ENCODE data around the gene DECR2.

DECR2 gene

GRCh38 chr16:424033-424622, 22.4 kb downstream of the DECR2 start:
- Histone ChIP-seq H3K9me3 (ENCODE audit: insufficient read depth, low read depth, low read length) (peaks cover 2% of the 10 kb centered on the region), H2BK5ac (ENCODE audit: low read depth, low read length, poor library complexity) (no peak overlapping the region), H4K12ac (ENCODE audit: low read depth, low read length) (no peak overlapping the region), H3K27ac (ENCODE audit: low read depth, low read length) (no peak overlapping the region), H2AK5ac (ENCODE audit: low read length) (no peak overlapping the region), H3K79me1 (ENCODE audit: low read length) (peaks cover 5% of the 10 kb centered on the region), H2BK12ac (ENCODE audit: low read length) (no peak overlapping the region), H3K4me1 (ENCODE audit: control insufficient read depth in 1 of 2, insufficient read depth in 2 of 2, low read length in 2 of 2) (peaks cover 15 to 18% of the 10 kb centered on the region in 2 experiments), H3K79me2 (ENCODE audit: control insufficient read depth, insufficient read depth, low read length, poor library complexity) (peaks cover 10% of the 10 kb centered on the region), H4K91ac (ENCODE audit: low read depth, low read length) (no peak overlapping the region), H3K36me3 (ENCODE audit: control insufficient read depth in 1 of 2, insufficient read depth in 2 of 2, low read length in 2 of 2) (no peaks in the 10 kb centered on the region), H2BK120ac (ENCODE audit: insufficient read depth, low read length, poor library complexity) (no peak overlapping the region), H3K18ac (ENCODE audit: low read length) (no peak overlapping the region), H3K14ac (ENCODE audit: low read length) (no peak overlapping the region), H4K8ac (ENCODE audit: low read depth, low read length) (no peak overlapping the region), H2AFZ (ENCODE audit: insufficient read depth, low read length, poor library complexity) (no peak overlapping the region), H3K4me3 (ENCODE audit: low read depth, low read length) (no peak overlapping the region), H3K27me3 (ENCODE audit: insufficient read depth, low read length) (peaks cover 17% of the 10 kb centered on the region), H3K4ac (ENCODE audit: low read depth, low read length) (no peak overlapping the region), H3K23ac (ENCODE audit: low read length) (no peak overlapping the region), H3K9ac (ENCODE audit: low read length) (no peak overlapping the region), H3K4me2 (ENCODE audit: low read length) (no peak overlapping the region)
- DNase-seq = peak in 1 of 2 donors; percentile 18
- no CpG with 5 or more reads among the region's 20 CpGs for WGBS (ENCODE audit: extremely low coverage, insufficient coverage, insufficient read length)

- H3K9ac ChIP-seq (ENCODE audit: low read length) = peak overlapping the region; percentile 59
- peaks cover 10% of the 10 kb centered on the region for H3K79me2 ChIP-seq (ENCODE audit: control insufficient read depth, insufficient read depth, low read length, poor library complexity)
- peak overlapping the region; percentile 78 for H3K4me3 ChIP-seq (ENCODE audit: low read depth, low read length)
- peak overlapping the region; percentile 84 for H2AFZ ChIP-seq (ENCODE audit: insufficient read depth, low read length, poor library complexity)
- H3K23ac ChIP-seq (ENCODE audit: low read length) = no peak overlapping the region
- no peak overlapping the region for H2AK5ac ChIP-seq (ENCODE audit: low read length)
- H4K91ac ChIP-seq (ENCODE audit: low read depth, low read length) = no peak overlapping the region
- H3K79me1 ChIP-seq (ENCODE audit: low read length) = peaks cover 5% of the 10 kb centered on the region
- peak in 1 of 2 donors; percentile 13 for DNase-seq
- no peak overlapping the region for H2BK12ac ChIP-seq (ENCODE audit: low read length)
- H2BK120ac ChIP-seq (ENCODE audit: insufficient read depth, low read length, poor library complexity) = peak overlapping the region; percentile 11
- H3K4ac ChIP-seq (ENCODE audit: low read depth, low read length) = no peak overlapping the region
- no peaks in the 10 kb centered on the region for H3K36me3 ChIP-seq (ENCODE audit: control insufficient read depth in 1 of 2, insufficient read depth in 2 of 2, low read length in 2 of 2)
- H3K27me3 ChIP-seq (ENCODE audit: insufficient read depth, low read length) = peaks cover 17% of the 10 kb centered on the region
- no peak overlapping the region for H3K18ac ChIP-seq (ENCODE audit: low read length)
- H3K4me2 ChIP-seq (ENCODE audit: low read length) = peak overlapping the region; percentile 84
- H3K4me1 ChIP-seq (ENCODE audit: control insufficient read depth in 1 of 2, insufficient read depth in 2 of 2, low read length in 2 of 2) = peaks cover 15 to 18% of the 10 kb centered on the region in 2 experiments
- no CpG with 5 or more reads among the region's 31 CpGs for WGBS (ENCODE audit: extremely low coverage, insufficient coverage, insufficient read length)
- H2BK5ac ChIP-seq (ENCODE audit: low read depth, low read length, poor library complexity) = no peak overlapping the region
- peak overlapping the region; percentile 21 for H4K12ac ChIP-seq (ENCODE audit: low read depth, low read length)
- no peak overlapping the region for H3K27ac ChIP-seq (ENCODE audit: low read depth, low read length)
- no peak overlapping the region for H3K14ac ChIP-seq (ENCODE audit: low read length)
- peaks cover 2% of the 10 kb centered on the region for H3K9me3 ChIP-seq (ENCODE audit: insufficient read depth, low read depth, low read length)
- peak overlapping the region; percentile 66 for H4K8ac ChIP-seq (ENCODE audit: low read depth, low read length)
Observed at GRCh38 chr16:424623-425081, 23.0 kb downstream of the DECR2 start.

- WGBS (ENCODE audit: extremely low coverage, insufficient coverage, insufficient read length) = no CpG with 5 or more reads among the region's 77 CpGs
- Histone ChIP-seq H4K8ac (ENCODE audit: low read depth, low read length) (peak within 1 kb of the TSS; percentile 75), H3K9me3 (ENCODE audit: insufficient read depth, low read depth, low read length) (peaks cover 2% of the 10 kb centered on the region), H2BK5ac (ENCODE audit: low read depth, low read length, poor library complexity) (no peak within 1 kb of the TSS), H3K79me2 (ENCODE audit: control insufficient read depth, insufficient read depth, low read length, poor library complexity) (peaks cover 10% of the 10 kb centered on the region), H2AFZ (ENCODE audit: insufficient read depth, low read length, poor library complexity) (peak within 1 kb of the TSS; percentile 84), H3K18ac (ENCODE audit: low read length) (peak within 1 kb of the TSS; percentile 98), H3K27me3 (ENCODE audit: insufficient read depth, low read length) (peaks cover 17% of the 10 kb centered on the region), H3K27ac (ENCODE audit: low read depth, low read length) (no peak within 1 kb of the TSS), H3K36me3 (ENCODE audit: control insufficient read depth in 1 of 2, insufficient read depth in 2 of 2, low read length in 2 of 2) (no peaks in the 10 kb centered on the region), H2AK5ac (ENCODE audit: low read length) (peak within 1 kb of the TSS; percentile 71), H4K91ac (ENCODE audit: low read depth, low read length) (peak within 1 kb of the TSS; percentile 55), H2BK120ac (ENCODE audit: insufficient read depth, low read length, poor library complexity) (peak within 1 kb of the TSS; percentile 44), H3K79me1 (ENCODE audit: low read length) (peaks cover 5% of the 10 kb centered on the region), H3K4me3 (ENCODE audit: low read depth, low read length) (peak within 1 kb of the TSS; percentile 78), H3K4ac (ENCODE audit: low read depth, low read length) (peak within 1 kb of the TSS; percentile 68), H2BK12ac (ENCODE audit: low read length) (no peak within 1 kb of the TSS), H3K4me1 (ENCODE audit: control insufficient read depth in 1 of 2, insufficient read depth in 2 of 2, low read length in 2 of 2) (peaks cover 15 to 18% of the 10 kb centered on the region in 2 experiments), H4K12ac (ENCODE audit: low read depth, low read length) (peak within 1 kb of the TSS; percentile 21), H3K4me2 (ENCODE audit: low read length) (peak within 1 kb of the TSS; percentile 84), H3K23ac (ENCODE audit: low read length) (no peak within 1 kb of the TSS), H3K9ac (ENCODE audit: low read length) (peak within 1 kb of the TSS; percentile 71), H3K14ac (ENCODE audit: low read length) (peak within 1 kb of the TSS; percentile 42)
- peak; percentile 34 to 69 for DNase-seq
Observed at GRCh38 chr16:425082-425718, 23.5 kb downstream of the DECR2 start, which contains the start of gene RAB11FIP3. Gene RAB11FIP3, plus strand, starts transcription at chr16:425649. Its CDS starts 358 bp downstream, at chr16:426007.

- H3K23ac ChIP-seq (ENCODE audit: low read length) = no peak overlapping the region
- peak in 1 of 2 donors; percentile 39 for DNase-seq
- H3K27me3 ChIP-seq (ENCODE audit: insufficient read depth, low read length) = peaks cover 17% of the 10 kb centered on the region
- peak overlapping the region; percentile 55 for H4K91ac ChIP-seq (ENCODE audit: low read depth, low read length)
- H3K9ac ChIP-seq (ENCODE audit: low read length) = peak overlapping the region; percentile 71
- H3K4ac ChIP-seq (ENCODE audit: low read depth, low read length) = no peak overlapping the region
- no CpG with 5 or more reads among the region's 63 CpGs for WGBS (ENCODE audit: extremely low coverage, insufficient coverage, insufficient read length)
- H2BK5ac ChIP-seq (ENCODE audit: low read depth, low read length, poor library complexity) = no peak overlapping the region
- H3K4me3 ChIP-seq (ENCODE audit: low read depth, low read length) = peak overlapping the region; percentile 71
- peaks cover 0 to 2% of the 10 kb centered on the region in 2 experiments for H3K36me3 ChIP-seq (ENCODE audit: control insufficient read depth in 1 of 2, insufficient read depth in 2 of 2, low read length in 2 of 2)
- H3K4me1 ChIP-seq (ENCODE audit: control insufficient read depth in 1 of 2, insufficient read depth in 2 of 2, low read length in 2 of 2) = peaks cover 15 to 18% of the 10 kb centered on the region in 2 experiments
- H3K9me3 ChIP-seq (ENCODE audit: insufficient read depth, low read depth, low read length) = peaks cover 2% of the 10 kb centered on the region
- peak overlapping the region; percentile 70 for H2AFZ ChIP-seq (ENCODE audit: insufficient read depth, low read length, poor library complexity)
- H3K27ac ChIP-seq (ENCODE audit: low read depth, low read length) = no peak overlapping the region
- peaks cover 10% of the 10 kb centered on the region for H3K79me2 ChIP-seq (ENCODE audit: control insufficient read depth, insufficient read depth, low read length, poor library complexity)
- H2BK12ac ChIP-seq (ENCODE audit: low read length) = no peak overlapping the region
- no peak overlapping the region for H2BK120ac ChIP-seq (ENCODE audit: insufficient read depth, low read length, poor library complexity)
- no peak overlapping the region for H4K12ac ChIP-seq (ENCODE audit: low read depth, low read length)
- peaks cover 5% of the 10 kb centered on the region for H3K79me1 ChIP-seq (ENCODE audit: low read length)
- no peak overlapping the region for H2AK5ac ChIP-seq (ENCODE audit: low read length)
- peak overlapping the region; percentile 42 for H3K14ac ChIP-seq (ENCODE audit: low read length)
- peak overlapping the region; percentile 51 for H4K8ac ChIP-seq (ENCODE audit: low read depth, low read length)
- H3K4me2 ChIP-seq (ENCODE audit: low read length) = peak overlapping the region; percentile 84
- H3K18ac ChIP-seq (ENCODE audit: low read length) = peak overlapping the region; percentile 56
Observed at GRCh38 chr16:425740-426114, 24.0 kb downstream of the DECR2 start.
